ENCODE measurements around the gene GSTP1. TPM values are rescaled to one million over a fixed set of nuclear protein-coding genes. Genes with fewer than 3 reads are reported as not detected.

Gene GSTP1
- total and polyA plus RNA-seq, 9 of the 15 experiments (the other 6 are each of a cell fraction or from before 2014, with no cell fraction given) = 592 to 2,150 (median 1,204) TPM

DNA sequence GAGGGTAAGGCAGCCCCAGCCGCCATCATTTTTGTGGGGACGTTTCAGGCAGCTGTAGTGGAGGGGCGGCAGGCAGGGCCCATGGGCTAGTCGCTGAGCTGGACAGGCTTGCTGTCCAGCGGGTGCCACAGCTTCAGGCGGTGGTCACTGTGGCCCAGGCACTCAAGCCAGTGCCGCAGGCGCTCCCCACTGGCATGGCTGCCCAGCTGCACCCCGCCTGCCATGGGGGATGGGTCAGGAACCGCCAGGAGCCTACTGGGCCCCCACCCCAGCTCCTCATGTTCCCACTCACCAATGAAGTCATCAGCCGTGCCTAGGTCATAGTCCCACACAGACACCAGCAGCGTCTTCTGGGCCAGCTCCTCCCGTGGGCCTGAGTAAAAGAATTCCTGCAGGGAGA is 29.1 kb downstream of the GSTP1 start:
- Histone ChIP-seq H3K9me1 (ENCODE audit: control insufficient read depth, insufficient read depth, low read length) (no peaks in the 10 kb centered on the region), H3K9ac (ENCODE audit: insufficient read depth in 1 of 2, low read depth in 2 of 2, low read length in 2 of 2) (peak overlapping the region in 1 of 2 experiments; percentile 73; a peak in 2 of 4 replicates), H3K27me3 (ENCODE audit: control insufficient read depth in 2 of 2, insufficient read depth in 2 of 2, low read length in 2 of 2) (no peaks in the 10 kb centered on the region), H3K36me3 (ENCODE audit: control insufficient read depth, insufficient read depth, low read length) (peaks cover 58% of the 10 kb centered on the region), H2AFZ (ENCODE audit: low read depth, low read length) (no peak overlapping the region), H3K27ac (ENCODE audit: extremely low read depth, low read depth, low read length) (no peak overlapping the region), H3K79me2 (ENCODE audit: control insufficient read depth, insufficient read depth, low read length) (peaks cover 19% of the 10 kb centered on the region), H3K9me3 (replicated peaks; ENCODE audit: control insufficient read depth, insufficient read depth, low read depth, low read length) (0 out of 2 replicates have a peak, but pooled peaks cover 2% of the 10 kb centered on the region), H4K20me1 (replicated peaks; ENCODE audit: control insufficient read depth, insufficient read depth, low read length) (no peaks in the 10 kb centered on the region), H3K4me1 (replicated peaks in 1 of 2; ENCODE audit: control insufficient read depth in 2 of 2, insufficient read depth in 2 of 2, low read length in 2 of 2) (peaks cover 9 to 77% of the 10 kb centered on the region in 2 experiments; a peak in 4 of 5 replicates), H3K4me2 (ENCODE audit: insufficient read depth, low read length) (no peak overlapping the region), H3K4me3 (no peak overlapping the region)
- no TSS peak for BruUV-seq (replicated peaks)
- DNase-seq (ENCODE audit: extremely low read depth in 1 of 4, low spot score in 3 of 4) = no peak
- ChIA-PET CTCF (ENCODE audit: low intra/inter-chr PET ratio) (no interaction called here), POLR2A (interaction anchor here (0.5 to 3.4 kb wide), 5 partner anchors 8 to 190 kb away, joined by 3 to 36 read pairs (median 3); partner anchors contain the start of gene NUDT8)
- in situ Hi-C loops (cut with MboI) (no loop called here), intact Hi-C loops (cut with micrococcal nuclease) (no loop called here)
- no peak for ATAC-seq
- no peak for FAIRE-seq
- TF ChIP-seq SNIP1 (IDR thresholded peaks at IDR 0.05; ENCODE audit: low read depth) (no peak), KLF1 (tag; IDR thresholded peaks at IDR 0.05) (no peak), PML (IDR thresholded peaks at IDR 0.05; ENCODE audit: low read length) (0 out of 2 replicates have a peak, but pooled peaks have one; percentile 7)
- TF ChIP-seq, protein P1, sequence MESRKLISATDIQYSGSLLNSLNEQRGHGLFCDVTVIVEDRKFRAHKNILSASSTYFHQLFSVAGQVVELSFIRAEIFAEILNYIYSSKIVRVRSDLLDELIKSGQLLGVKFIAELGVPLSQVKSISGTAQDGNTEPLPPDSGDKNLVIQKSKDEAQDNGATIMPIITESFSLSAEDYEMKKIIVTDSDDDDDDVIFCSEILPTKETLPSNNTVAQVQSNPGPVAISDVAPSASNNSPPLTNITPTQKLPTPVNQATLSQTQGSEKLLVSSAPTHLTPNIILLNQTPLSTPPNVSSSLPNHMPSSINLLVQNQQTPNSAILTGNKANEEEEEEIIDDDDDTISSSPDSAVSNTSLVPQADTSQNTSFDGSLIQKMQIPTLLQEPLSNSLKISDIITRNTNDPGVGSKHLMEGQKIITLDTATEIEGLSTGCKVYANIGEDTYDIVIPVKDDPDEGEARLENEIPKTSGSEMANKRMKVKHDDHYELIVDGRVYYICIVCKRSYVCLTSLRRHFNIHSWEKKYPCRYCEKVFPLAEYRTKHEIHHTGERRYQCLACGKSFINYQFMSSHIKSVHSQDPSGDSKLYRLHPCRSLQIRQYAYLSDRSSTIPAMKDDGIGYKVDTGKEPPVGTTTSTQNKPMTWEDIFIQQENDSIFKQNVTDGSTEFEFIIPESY (CRISPR knock-in tag; IDR thresholded peaks at IDR 0.05) = peak; percentile 71; the same call in 1 of the 2 replicates
- 84% methylated on average over 8 of the region's 13 CpGs for WGBS (ENCODE audit: insufficient coverage, low coverage, missing lambda C conversion rate)
